HG02759 (cell line): ENCODE results near the gene CCDC57.

Experiments used
- ATAC-seq: cut with Tn5 transposase; IDR thresholded peaks from one replicate; pipeline ENCODE4 v1.9.1; 2021; ENCODE audit warnings: mild to moderate bottlenecking, moderate library complexity; ENCODE audit not compliant: unreplicated experiment

The CCDC57 gene

GRCh38 chr17:82247182-82247823 is 34.7 kb upstream of the CCDC57 start:
- no peak for ATAC-seq

GRCh38 chr17:82246365-82247181 is 33.9 kb upstream of the CCDC57 start:
- ATAC-seq = no peak

GRCh38 chr17:82246040-82246364 is 33.4 kb upstream of the CCDC57 start:
- no peak for ATAC-seq

GRCh38 chr17:82245134-82246039 is 32.7 kb upstream of the CCDC57 start:
- no peak for ATAC-seq

GRCh38 chr17:82244413-82245133 is 31.9 kb upstream of the CCDC57 start:
- no peak for ATAC-seq

GRCh38 chr17:82243648-82244412 is 31.2 kb upstream of the CCDC57 start:
- no peak for ATAC-seq

- ATAC-seq = no peak
Measured at GRCh38 chr17:82242977-82243647, 30.5 kb upstream of the CCDC57 start.

GRCh38 chr17:82242698-82242976 is 30.0 kb upstream of the CCDC57 start:
- ATAC-seq = no peak

- no peak for ATAC-seq
Measured at GRCh38 chr17:82241926-82242697, 29.5 kb upstream of the CCDC57 start.

- no peak for ATAC-seq
Measured at GRCh38 chr17:82241183-82241925, 28.7 kb upstream of the CCDC57 start.

GRCh38 chr17:82240506-82241182 is 28.0 kb upstream of the CCDC57 start:
- no peak for ATAC-seq

GRCh38 chr17:82239926-82240505 is 27.4 kb upstream of the CCDC57 start:
- ATAC-seq = no peak

GRCh38 chr17:82239401-82239925 is 26.8 kb upstream of the CCDC57 start:
- ATAC-seq = no peak

GRCh38 chr17:82238472-82239201 is 26.0 kb upstream of the CCDC57 start:
- no peak for ATAC-seq

GRCh38 chr17:82237746-82238471 is 25.3 kb upstream of the CCDC57 start:
- no peak for ATAC-seq
